DOHH2 (cell line): ENCODE measurements around the gene AMMECR1.

Source experiments
- H3F3A ChIP-seq: fragments of 200-600 bp; sonication (generic), shearing (Covaris generic); 2 replicates; pipeline ENCODE4 v1.6.0; 2016; ENCODE audit warnings: antibody characterized with exemption, mild to moderate bottlenecking; ENCODE audit not compliant: control insufficient read depth, insufficient read depth
- H3K27ac ChIP-seq: fragments of 200-600 bp; sonication (generic); 2 replicates; pipeline ENCODE4 v1.5.1; 2014; ENCODE audit warnings: low read depth, mild to moderate bottlenecking, low read length, moderate library complexity
- H3K27me3 ChIP-seq: fragments of 200-600 bp; sonication (generic); 2 replicates; pipeline ENCODE4 v1.6.1; 2014; ENCODE audit warnings: mild to moderate bottlenecking, low read length, mixed read lengths; ENCODE audit not compliant: control insufficient read depth
- H3K36me3 ChIP-seq: fragments of 200-600 bp; sonication (generic); 2 replicates; pipeline ENCODE4 v1.6.1; 2014; ENCODE audit warnings: mild to moderate bottlenecking, low read length, moderate library complexity, mixed read lengths; ENCODE audit not compliant: control insufficient read depth
- H3K4me1 ChIP-seq: fragments of 200-600 bp; sonication (generic); 2 replicates; pipeline ENCODE4 v1.6.1; 2014; ENCODE audit warnings: mild to moderate bottlenecking, low read length, mixed read lengths; ENCODE audit not compliant: control insufficient read depth
- H3K4me2 ChIP-seq: fragments of 200-600 bp; sonication (generic); 2 replicates; pipeline ENCODE4 v1.6.0; 2014; ENCODE audit warnings: mild to moderate bottlenecking, low read length, moderate library complexity
- H3K4me3 ChIP-seq: fragments of 200-600 bp; sonication (generic); 2 replicates; pipeline ENCODE4 v1.5.1; 2014; ENCODE audit warnings: mild to moderate bottlenecking, low read length, mixed read lengths
- H3K79me2 ChIP-seq: fragments of 200-600 bp; sonication (generic); 2 replicates; pipeline ENCODE4 v1.6.1; 2014; ENCODE audit warnings: mild to moderate bottlenecking, low read length, mixed read lengths; ENCODE audit not compliant: control insufficient read depth
- H3K9me2 ChIP-seq: fragments of 200-600 bp; sonication (generic); replicated peaks from 2 replicates; pipeline ENCODE4 v1.6.1; 2014; ENCODE audit warnings: mild to moderate bottlenecking, low read length, mixed read lengths; ENCODE audit not compliant: control insufficient read depth
- H3K9me3 ChIP-seq: fragments of 200-600 bp; sonication (generic); 2 replicates; pipeline ENCODE4 v1.6.1; 2014; ENCODE audit warnings: antibody characterized with exemption, low read length, mixed read lengths; ENCODE audit not compliant: control insufficient read depth, insufficient read depth
- H4K20me1 ChIP-seq: fragments of 200-600 bp; sonication (generic); 2 replicates; pipeline ENCODE4 v1.6.0; 2014; ENCODE audit warnings: low read depth, mild to moderate bottlenecking, antibody characterized with exemption, low read length, moderate library complexity; ENCODE audit not compliant: control insufficient read depth, insufficient read depth
- CTCF ChIP-seq: fragments of 200-600 bp; sonication (generic); IDR thresholded peaks from one replicate; pipeline ENCODE4 v1.5.1; 2014; ENCODE audit warnings: antibody characterized with exemption, mild to moderate bottlenecking, low read depth, low read length; ENCODE audit not compliant: poor library complexity, severe bottlenecking
- EZH2phosphoT487 ChIP-seq: fragments of 200-600 bp; sonication (generic); IDR thresholded peaks from 2 replicates; pipeline ENCODE4 v1.6.1; 2017; ENCODE audit warnings: borderline replicate concordance, mild to moderate bottlenecking, antibody characterized with exemption, low read length, moderate library complexity, mixed read lengths

Gene AMMECR1

GRCh38 chrX:110258552-110258951 is 59.3 kb downstream of the AMMECR1 start:
- H4K20me1 ChIP-seq = no peaks in the 10 kb centered on the region
- H3K4me3 ChIP-seq = no peak overlapping the region
- H3K27me3 ChIP-seq = no peaks in the 10 kb centered on the region
- no peak overlapping the region for H3K27ac ChIP-seq
- no peak for TF ChIP-seq EZH2phosphoT487
- no peak for TF ChIP-seq CTCF
- H3K9me3 ChIP-seq = no peaks in the 10 kb centered on the region
- no peaks in the 10 kb centered on the region for H3K79me2 ChIP-seq
- no peaks in the 10 kb centered on the region for H3F3A ChIP-seq
- H3K36me3 ChIP-seq = no peaks in the 10 kb centered on the region
- H3K4me1 ChIP-seq = no peaks in the 10 kb centered on the region
- no peaks in the 10 kb centered on the region for H3K9me2 ChIP-seq
- H3K4me2 ChIP-seq = no peak overlapping the region

GRCh38 chrX:110257889-110258288 is 60.0 kb downstream of the AMMECR1 start:
- TF ChIP-seq CTCF (no peak), EZH2phosphoT487 (no peak)
- Histone ChIP-seq H4K20me1 (no peaks in the 10 kb centered on the region), H3K79me2 (no peaks in the 10 kb centered on the region), H3K36me3 (no peaks in the 10 kb centered on the region), H3K9me2 (no peaks in the 10 kb centered on the region), H3K4me3 (no peak overlapping the region), H3K27me3 (no peaks in the 10 kb centered on the region), H3K4me2 (no peak overlapping the region), H3K27ac (no peak overlapping the region), H3K9me3 (no peaks in the 10 kb centered on the region), H3F3A (no peaks in the 10 kb centered on the region), H3K4me1 (no peaks in the 10 kb centered on the region)

- H3K27me3 ChIP-seq = no peaks in the 10 kb centered on the region
- no peaks in the 10 kb centered on the region for H3K4me1 ChIP-seq
- TF ChIP-seq EZH2phosphoT487 = no peak
- no peak for TF ChIP-seq CTCF
- no peak overlapping the region for H3K4me3 ChIP-seq
- H3K79me2 ChIP-seq = no peaks in the 10 kb centered on the region
- H4K20me1 ChIP-seq = no peaks in the 10 kb centered on the region
- no peaks in the 10 kb centered on the region for H3K9me3 ChIP-seq
- H3K36me3 ChIP-seq = no peaks in the 10 kb centered on the region
- no peaks in the 10 kb centered on the region for H3F3A ChIP-seq
- H3K9me2 ChIP-seq = no peaks in the 10 kb centered on the region
- H3K27ac ChIP-seq = no peak overlapping the region
- H3K4me2 ChIP-seq = no peak overlapping the region
Observed at GRCh38 chrX:110252711-110253110, 65.2 kb downstream of the AMMECR1 start.

GRCh38 chrX:110251961-110252360 is 65.9 kb downstream of the AMMECR1 start:
- H3K9me2 ChIP-seq = no peaks in the 10 kb centered on the region
- H3K9me3 ChIP-seq = no peaks in the 10 kb centered on the region
- TF ChIP-seq EZH2phosphoT487 = no peak
- no peak for TF ChIP-seq CTCF
- H3K4me1 ChIP-seq = no peaks in the 10 kb centered on the region
- H3K27me3 ChIP-seq = no peaks in the 10 kb centered on the region
- H3K27ac ChIP-seq = no peak overlapping the region
- H3K4me2 ChIP-seq = no peak overlapping the region
- no peak overlapping the region for H3K4me3 ChIP-seq
- H3K36me3 ChIP-seq = no peaks in the 10 kb centered on the region
- H3K79me2 ChIP-seq = no peaks in the 10 kb centered on the region
- H4K20me1 ChIP-seq = no peaks in the 10 kb centered on the region
- no peaks in the 10 kb centered on the region for H3F3A ChIP-seq
